T47D (cell line): Measurements from ENCODE around the gene PPIL1.

Source experiments
- DNase-seq, 2 experiments: peaks; one replicate each; pipeline versions ENCODE4 v3.0.0 to v3.0.0-alpha.2; 2011 to 2012; ENCODE audit warnings: low read depth in 1 of 2, low spot score in 1 of 2
- JUND ChIP-seq: IDR thresholded peaks from 2 replicates; pipeline ENCODE4 v1.6.1; 2012; ENCODE audit warnings: low read depth
- in situ Hi-C: cut with HindIII; loops from 2 replicates; pipeline ENCODE4 v1.10.0; 2016; ENCODE audit warnings: low sequenced_read_pairs, low pct_unique_long_range_greater_than_20kb

Gene PPIL1

GRCh38 chr6:36885461-36886401, 11.1 kb upstream of the PPIL1 start, which contains the start of gene C6orf89:
Gene C6orf89, plus strand, starts transcription at chr6:36885952. Its CDS starts 13,493 bp downstream, at chr6:36899445.
- no peak for TF ChIP-seq JUND
- peak; percentile 81 to 99 for DNase-seq
- in situ Hi-C loops, result no loop called here

GRCh38 chr6:36884610-36885009, 10.0 kb upstream of the PPIL1 start:
- DNase-seq, result no peak
- no peak for TF ChIP-seq JUND
- in situ Hi-C loops, result no loop called here

- TF ChIP-seq JUND, result no peak
- no peak for DNase-seq
- in situ Hi-C loops, result no loop called here
Observed at GRCh38 chr6:36875250-36875633, 639 bp upstream of the PPIL1 start.

GRCh38 chr6:36873612-36874442, 776 bp downstream of the PPIL1 start:
- DNase-seq, result peak in 1 of 2 experiments; percentile 36
- no peak for TF ChIP-seq JUND
- in situ Hi-C loops, result no loop called here

GRCh38 chr6:36873115-36873514, 1.5 kb downstream of the PPIL1 start:
- no peak for TF ChIP-seq JUND
- no peak for DNase-seq
- in situ Hi-C loops, result no loop called here

- in situ Hi-C loops, result no loop called here
- TF ChIP-seq JUND, result no peak
- no peak for DNase-seq
Observed at GRCh38 chr6:36871686-36872085, 2.9 kb downstream of the PPIL1 start.

- no peak for TF ChIP-seq JUND
- no peak for DNase-seq
- in situ Hi-C loops, result no loop called here
Observed at GRCh38 chr6:36867471-36868224, 7.0 kb downstream of the PPIL1 start.

GRCh38 chr6:36865835-36866234, 8.8 kb downstream of the PPIL1 start:
- no peak for TF ChIP-seq JUND
- in situ Hi-C loops, result no loop called here
- no peak for DNase-seq

- in situ Hi-C loops, result no loop called here
- DNase-seq, result no peak
- no peak for TF ChIP-seq JUND
Observed at GRCh38 chr6:36863670-36864540, 10.7 kb downstream of the PPIL1 start.

- no peak for TF ChIP-seq JUND
- in situ Hi-C loops, result no loop called here
- DNase-seq, result no peak
Observed at GRCh38 chr6:36862848-36863382, 11.7 kb downstream of the PPIL1 start.

GRCh38 chr6:36862164-36862847, 12.3 kb downstream of the PPIL1 start:
- in situ Hi-C loops, result no loop called here
- no peak for DNase-seq
- no peak for TF ChIP-seq JUND
